GM12872 (cell line): Measurements from ENCODE around the gene CXXC5.

ENCODE experiments used
- TF ChIP-seq, protein P1 (sequence below): IDR thresholded peaks from 3 replicates; pipeline ENCODE4 v1.5.1; 2011; ENCODE audit warnings: low read depth, mild to moderate bottlenecking, low read length, moderate library complexity; ENCODE audit not compliant: insufficient read depth

The CXXC5 gene

GRCh38 chr5:139641116-139642080 lies 6.8 kb upstream of the CXXC5 start:
- TF ChIP-seq, protein P1, sequence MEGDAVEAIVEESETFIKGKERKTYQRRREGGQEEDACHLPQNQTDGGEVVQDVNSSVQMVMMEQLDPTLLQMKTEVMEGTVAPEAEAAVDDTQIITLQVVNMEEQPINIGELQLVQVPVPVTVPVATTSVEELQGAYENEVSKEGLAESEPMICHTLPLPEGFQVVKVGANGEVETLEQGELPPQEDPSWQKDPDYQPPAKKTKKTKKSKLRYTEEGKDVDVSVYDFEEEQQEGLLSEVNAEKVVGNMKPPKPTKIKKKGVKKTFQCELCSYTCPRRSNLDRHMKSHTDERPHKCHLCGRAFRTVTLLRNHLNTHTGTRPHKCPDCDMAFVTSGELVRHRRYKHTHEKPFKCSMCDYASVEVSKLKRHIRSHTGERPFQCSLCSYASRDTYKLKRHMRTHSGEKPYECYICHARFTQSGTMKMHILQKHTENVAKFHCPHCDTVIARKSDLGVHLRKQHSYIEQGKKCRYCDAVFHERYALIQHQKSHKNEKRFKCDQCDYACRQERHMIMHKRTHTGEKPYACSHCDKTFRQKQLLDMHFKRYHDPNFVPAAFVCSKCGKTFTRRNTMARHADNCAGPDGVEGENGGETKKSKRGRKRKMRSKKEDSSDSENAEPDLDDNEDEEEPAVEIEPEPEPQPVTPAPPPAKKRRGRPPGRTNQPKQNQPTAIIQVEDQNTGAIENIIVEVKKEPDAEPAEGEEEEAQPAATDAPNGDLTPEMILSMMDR, result no peak

DNA sequence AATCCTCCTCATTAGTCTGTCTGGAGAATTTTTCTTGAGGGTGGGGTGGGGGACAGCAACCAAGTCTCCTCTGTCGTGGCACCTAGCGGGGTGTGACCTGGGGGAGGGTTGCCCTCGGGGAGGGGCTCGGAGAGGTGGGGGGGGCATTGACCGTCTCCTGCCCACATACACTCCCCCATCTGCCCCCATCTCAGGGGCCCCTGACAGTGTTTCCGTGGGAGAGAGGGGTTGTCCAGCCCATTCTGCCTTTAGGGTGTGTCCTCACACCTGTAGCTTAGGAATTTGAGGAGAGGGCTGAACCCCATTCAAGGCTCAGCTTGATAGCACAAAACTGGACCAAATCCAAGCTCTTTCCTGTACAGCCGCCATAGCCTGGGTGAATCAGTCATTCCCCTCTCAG lies 5.9 kb upstream of the CXXC5 start:
- TF ChIP-seq, protein P1, result no peak

DNA sequence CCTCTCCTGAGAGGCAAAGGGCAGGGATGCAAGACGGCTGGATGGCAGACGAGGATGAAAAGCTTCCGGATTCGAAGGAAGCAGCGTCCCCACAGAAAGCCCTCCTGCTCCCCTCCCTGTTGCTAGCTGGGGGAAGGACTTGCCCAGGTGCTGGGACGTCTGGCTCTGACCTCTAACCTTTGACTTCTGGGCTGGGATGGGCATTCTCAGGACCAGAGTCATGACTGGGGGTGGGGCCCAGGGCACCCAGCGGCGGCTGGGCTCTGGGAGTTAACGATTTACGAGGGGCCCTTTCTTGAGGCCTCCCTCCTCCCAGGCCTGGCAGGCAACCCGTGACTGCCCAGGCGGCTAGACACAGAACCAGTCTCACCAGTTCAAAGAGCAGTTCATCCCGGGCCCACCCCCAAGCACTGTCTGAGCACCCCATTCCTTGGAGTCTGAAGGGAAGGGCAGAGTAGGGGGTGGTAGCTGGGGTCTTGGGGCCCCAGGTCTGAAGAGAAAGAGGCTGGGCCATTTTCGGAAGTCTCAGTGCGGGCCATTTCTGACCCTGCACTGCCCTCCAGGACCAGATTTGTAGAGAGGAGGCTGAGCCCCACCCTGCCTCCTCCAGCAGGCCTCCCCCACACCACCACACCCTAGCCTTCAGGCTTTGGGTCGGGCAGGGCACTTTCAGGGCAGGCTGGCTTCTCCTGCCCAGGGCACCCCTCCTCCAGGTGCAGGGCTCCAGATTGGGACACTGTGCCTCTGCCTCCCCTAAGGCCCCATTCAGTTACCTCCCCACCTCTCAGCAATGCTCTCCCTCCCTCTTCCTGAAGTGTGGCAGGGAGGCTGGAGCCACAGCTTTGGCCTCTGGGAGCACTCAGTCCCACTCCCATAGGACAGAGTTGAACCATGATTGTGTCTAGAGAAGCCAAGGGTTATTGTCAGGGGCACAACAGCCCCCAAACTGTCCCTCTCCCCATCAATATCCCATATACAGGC lies 5.0 kb upstream of the CXXC5 start:
- TF ChIP-seq, protein P1, result no peak

GRCh38 chr5:139644001-139644456 lies 4.1 kb upstream of the CXXC5 start:
- TF ChIP-seq, protein P1, result no peak

- TF ChIP-seq, protein P1, result no peak
Observed at GRCh38 chr5:139644646-139645429, 3.3 kb upstream of the CXXC5 start.

DNA sequence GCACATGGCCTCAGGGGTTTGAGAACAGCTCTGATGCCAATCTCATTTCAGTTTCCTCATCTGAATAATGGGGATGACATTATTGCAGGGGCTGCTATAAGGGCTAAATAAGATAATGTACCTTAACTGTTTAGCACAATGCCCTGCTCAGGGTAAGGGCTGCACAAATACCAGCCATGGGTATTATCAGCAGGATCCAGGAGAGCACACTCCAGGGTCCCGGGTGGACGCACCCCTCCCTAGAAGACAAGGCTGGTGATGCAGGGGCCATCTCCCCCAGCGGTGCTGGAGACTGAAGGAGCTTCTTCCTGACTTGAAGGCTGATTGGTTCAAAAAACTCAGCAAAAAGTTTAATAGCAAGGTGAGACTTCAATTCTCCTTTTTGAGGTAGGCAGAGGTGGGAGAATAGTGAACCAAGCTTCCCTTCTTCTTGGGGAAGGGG lies 2.7 kb upstream of the CXXC5 start:
- TF ChIP-seq, protein P1, result no peak
